Adrenal gland (tissue), 5 donors: ENCODE measurements around the gene IFNA8.

Source experiments
- CTCF ChIP-seq, 6 experiments: fragments of 450-650 bp in 4 of 6; fragments of 200-600 bp in 2 of 6; sonication (generic) in 1 of 6; IDR thresholded peaks; 1 replicate in 5 of 6; 2 replicates in 1 of 6; pipeline versions ENCODE4 v1.5.1 to v1.8.0; 2016 to 2021; ENCODE audit warnings: antibody characterized with exemption in 6 of 6, mild to moderate bottlenecking in 2 of 6, moderate library complexity in 1 of 6
- POLR2A ChIP-seq, 2 donors: fragments of 450-650 bp; IDR thresholded peaks; one replicate each; pipeline ENCODE4 v1.6.1; 2017; ENCODE audit warnings: antibody characterized with exemption in 2 of 2, mild to moderate bottlenecking in 2 of 2, moderate library complexity in 1 of 2
- donor health status: DM: no; HTN: no; CAD: no.

GRCh38 chr9:21415493-21416267 lies 6.8 kb downstream of the IFNA8 start:
- no peak for TF ChIP-seq CTCF (IDR thresholded peaks at IDR 0.05)
- no peak for TF ChIP-seq POLR2A (IDR thresholded peaks at IDR 0.05)
